ENCODE data around the gene RNASET2.

RNASET2 gene

DNA sequence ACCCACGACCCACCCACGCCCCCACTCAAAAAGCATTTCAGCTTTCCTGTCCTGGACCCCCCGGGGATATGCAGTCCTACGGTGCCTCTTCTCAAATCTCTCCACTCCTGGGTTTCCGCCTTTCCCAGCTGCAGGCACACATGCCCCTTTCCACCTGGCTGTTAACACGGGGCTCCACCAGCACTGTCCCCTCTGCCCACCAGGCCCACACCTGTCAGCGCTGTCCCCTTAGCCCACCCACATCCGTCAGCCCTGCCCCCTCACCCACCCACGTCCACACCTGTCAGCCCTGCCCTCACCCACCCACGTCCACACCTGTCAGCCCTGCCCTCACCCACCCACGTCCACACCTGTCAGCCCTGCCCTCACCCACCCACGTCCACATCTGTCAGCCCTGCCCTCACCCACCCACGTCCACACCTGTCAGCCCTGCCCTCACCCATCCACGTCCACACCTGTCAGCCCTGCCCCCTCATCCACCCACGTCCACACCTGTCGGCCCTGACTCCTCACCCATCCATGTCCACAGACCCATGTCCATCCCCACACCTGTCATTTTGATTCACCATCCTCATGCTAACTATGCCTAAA is 11.6 kb downstream of the RNASET2 start:
- FAIRE-seq: no peak

- no peak for FAIRE-seq
Observed at GRCh38 chr6:166942393-166943168, 13.8 kb downstream of the RNASET2 start.

DNA sequence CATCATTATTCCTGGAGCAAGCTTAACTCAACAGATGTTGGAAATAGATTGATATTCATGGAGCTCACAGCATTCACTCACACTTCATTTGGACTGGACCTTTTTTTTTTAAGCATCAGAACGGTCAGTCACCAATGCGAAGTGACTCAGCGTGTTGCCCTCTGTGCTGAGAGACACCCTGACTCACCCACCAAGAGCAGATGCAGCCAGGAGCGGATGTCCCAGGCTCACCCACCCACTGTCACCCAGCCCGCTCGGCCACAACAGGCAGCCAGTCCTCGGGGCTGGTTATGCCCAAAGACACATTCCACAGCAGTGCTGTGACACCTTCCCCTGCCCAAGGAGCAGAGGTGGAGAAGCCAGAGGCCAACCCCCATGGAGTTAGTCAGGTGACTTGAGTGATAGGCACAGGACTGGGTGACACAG is 15.7 kb downstream of the RNASET2 start:
- no peak for FAIRE-seq

- FAIRE-seq: no peak
Observed at GRCh38 chr6:166939894-166940293, 16.5 kb downstream of the RNASET2 start.

- FAIRE-seq: no peak
Observed at GRCh38 chr6:166939345-166939744, 17.0 kb downstream of the RNASET2 start.

- FAIRE-seq: no peak
Observed at GRCh38 chr6:166938704-166939103, 17.6 kb downstream of the RNASET2 start.

GRCh38 chr6:166938150-166938549 is 18.2 kb downstream of the RNASET2 start:
- FAIRE-seq: no peak

- FAIRE-seq: no peak
Observed at GRCh38 chr6:166937746-166938145, 18.6 kb downstream of the RNASET2 start.

- no peak for FAIRE-seq
Observed at GRCh38 chr6:166936079-166936787, 20.1 kb downstream of the RNASET2 start.

- no peak for FAIRE-seq
Observed at GRCh38 chr6:166935353-166935752, 21.0 kb downstream of the RNASET2 start.

DNA sequence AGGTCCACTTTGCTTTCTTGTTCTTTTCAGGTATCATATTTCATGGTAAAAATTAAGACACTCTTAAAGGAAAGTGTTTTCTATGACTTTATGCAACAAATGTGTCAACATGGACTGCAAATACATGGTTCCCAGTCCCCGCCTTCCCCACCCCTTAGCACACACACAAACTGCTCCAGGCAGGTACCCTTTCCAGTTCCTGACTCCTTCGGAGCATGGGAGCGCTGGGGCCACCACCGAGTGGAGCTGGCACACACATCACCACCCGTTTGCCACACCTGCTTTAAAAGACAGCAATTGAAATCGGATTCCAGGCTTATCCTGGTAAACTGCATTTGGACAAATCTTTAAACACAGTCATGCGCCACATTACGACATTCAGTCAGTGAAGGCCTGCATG is 22.2 kb downstream of the RNASET2 start:
- no peak for FAIRE-seq

GRCh38 chr6:166933396-166933795 is 23.0 kb downstream of the RNASET2 start:
- no peak for FAIRE-seq

DNA sequence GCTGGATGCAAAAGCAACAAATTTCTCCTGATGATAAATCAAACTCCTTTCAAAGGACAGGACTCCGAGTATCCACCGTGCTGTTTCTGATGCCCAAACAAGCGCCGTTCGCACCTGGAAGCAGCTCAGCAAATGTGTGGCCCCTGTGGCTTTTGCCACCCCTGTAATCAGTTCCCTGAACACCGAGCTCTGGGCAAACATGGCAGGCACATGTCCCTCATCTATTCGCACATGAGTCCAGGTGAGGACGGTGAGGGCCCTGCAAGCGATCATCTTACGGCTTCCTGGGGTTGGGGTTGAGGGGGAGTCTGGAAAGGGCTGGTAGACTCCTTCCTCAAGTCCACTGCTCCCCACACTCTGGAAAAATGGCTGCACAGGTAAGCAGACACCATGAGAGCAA is 23.7 kb downstream of the RNASET2 start:
- no peak for FAIRE-seq

DNA sequence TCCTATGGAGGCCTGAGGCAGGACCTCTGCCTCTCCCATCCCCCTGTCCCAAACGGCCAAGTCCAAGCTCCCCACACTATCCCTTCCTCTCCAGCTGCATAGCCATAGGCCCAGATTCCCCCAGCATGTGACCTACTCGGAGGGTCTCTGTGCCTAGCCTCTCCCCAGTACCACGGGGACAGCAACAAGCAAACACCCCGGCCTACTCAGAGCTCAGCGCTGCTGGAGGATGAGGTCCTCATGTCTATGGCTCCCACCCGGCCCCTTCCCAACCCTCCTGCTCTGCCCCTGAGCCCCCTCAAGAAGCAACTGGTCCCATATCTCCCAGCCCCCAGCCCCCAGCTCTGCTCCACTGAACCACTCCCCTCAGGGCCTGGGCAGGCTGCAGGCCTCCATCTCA is 24.2 kb downstream of the RNASET2 start:
- FAIRE-seq: no peak

- no peak for FAIRE-seq
Observed at GRCh38 chr6:166931426-166931970, 24.9 kb downstream of the RNASET2 start.

DNA sequence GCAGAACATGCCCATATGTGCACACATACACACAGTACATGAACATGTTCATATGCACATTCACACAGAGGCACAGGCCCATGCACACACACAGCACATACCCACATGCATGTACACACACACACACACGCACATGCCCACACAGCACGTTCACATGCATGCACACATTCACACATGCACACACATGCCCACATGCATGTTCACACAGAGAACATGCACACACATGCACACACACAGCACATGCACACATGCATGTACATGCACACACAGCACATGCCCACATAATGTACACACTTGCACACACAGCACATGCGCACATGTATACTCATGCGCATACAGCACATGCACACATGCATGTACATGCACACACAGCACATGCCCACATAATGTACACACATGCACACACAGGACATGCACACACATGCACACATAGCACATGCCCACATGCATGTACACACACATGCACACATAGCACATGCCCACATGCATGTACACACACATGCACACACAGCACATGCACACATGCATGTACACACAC is 25.9 kb downstream of the RNASET2 start:
- no peak for FAIRE-seq

GRCh38 chr6:166929542-166930189 is 26.7 kb downstream of the RNASET2 start:
- FAIRE-seq: no peak

- FAIRE-seq: no peak
Observed at GRCh38 chr6:166928644-166929541, 27.5 kb downstream of the RNASET2 start.

GRCh38 chr6:166927935-166928643 is 28.3 kb downstream of the RNASET2 start:
- FAIRE-seq: no peak

DNA sequence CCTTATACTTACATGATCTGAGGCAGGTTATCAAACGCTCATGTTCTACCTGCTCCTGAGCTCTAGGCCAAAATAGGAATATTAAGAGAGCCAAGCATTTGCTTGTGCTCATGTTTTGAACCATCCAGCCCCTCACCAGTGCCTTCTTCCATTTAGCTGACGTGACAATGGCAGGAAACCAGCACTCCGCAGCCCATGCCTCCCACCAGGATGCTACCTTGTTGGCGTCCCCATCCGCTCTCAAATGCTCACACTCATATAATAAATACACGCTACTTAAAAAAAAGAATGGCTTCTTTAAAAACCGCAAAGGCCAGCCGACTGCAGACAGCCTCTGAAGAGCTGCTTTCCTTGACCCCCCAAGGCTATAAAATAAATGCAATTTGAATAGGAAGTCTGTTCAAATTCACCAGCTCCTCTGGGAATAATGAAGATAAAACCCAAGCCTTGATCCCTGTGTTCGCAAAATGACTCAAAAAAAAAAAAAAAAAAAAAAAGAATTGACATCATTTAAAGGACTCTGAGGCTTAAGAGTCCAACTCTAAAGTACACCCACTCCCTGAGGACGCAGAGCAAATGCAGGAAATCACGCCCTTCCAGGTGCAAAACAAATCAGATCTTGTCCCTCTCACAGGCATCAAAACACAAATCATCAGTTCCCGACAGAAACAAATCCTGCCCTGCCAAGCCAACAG is 29.0 kb downstream of the RNASET2 start:
- FAIRE-seq: no peak

- FAIRE-seq: no peak
Observed at GRCh38 chr6:166926748-166927147, 29.6 kb downstream of the RNASET2 start.

Data from G401.6 (cell line).